T-cell (primary cell): ENCODE results near the gene KCNJ4. TPM values are rescaled to one million over a fixed set of nuclear protein-coding genes. Genes with fewer than 3 reads are reported as not detected.
A peak's percentile ranks its signal among the peaks of the same experiment; 100 is the strongest.

Source experiments
- ATAC-seq, 4 experiments: fragments of 200-7000 bp in 3 of 4; fragments of 150-1000 bp in 1 of 4; cut with Tn5 transposase; replicated peaks in 1 of 4; 1 replicate in 3 of 4; 2 replicates in 1 of 4; pipeline ENCODE4 v1.10.0; 2021; ENCODE audit warnings: moderate library complexity in 3 of 4, mild to moderate bottlenecking in 2 of 4, moderate number of reproducible peaks in 1 of 4
- CTCF ChIA-PET, 2 donors: fragments of 300-600 bp; sonication (Branson Sonifier 250); formaldehyde crosslinking; loops; one replicate each; lab custom pipeline; 2022; ENCODE audit warnings: antibody characterized with exemption in 2 of 2; lab: Charles Lee
- POLR2A ChIA-PET, 2 donors: fragments of 300-600 bp; sonication (Branson Sonifier 250); formaldehyde crosslinking; loops; one replicate each; lab custom pipeline; 2022; ENCODE audit warnings: antibody characterized with exemption in 2 of 2; lab: Charles Lee
- DNase-seq, 35 experiments: peaks; one replicate each; pipeline versions ENCODE4 v3.0.0 to v3.0.0-alpha.2; 2013 to 2023
- H3K27ac ChIP-seq: one replicate; pipeline ENCODE4 v1.5.1; 2013; ENCODE audit warnings: low read length
- H3K27me3 ChIP-seq, 2 experiments: replicated peaks in 1 of 2; 1 replicate in 1 of 2; 2 replicates in 1 of 2; pipeline versions ENCODE4 v1.6.1 to v1.7.0; 2013; ENCODE audit warnings: low read length in 1 of 2, mixed read lengths in 1 of 2; ENCODE audit not compliant: control insufficient read depth in 2 of 2, insufficient read depth in 2 of 2; ENCODE audit errors: extremely low read depth in 1 of 2
- H3K36me3 ChIP-seq, 2 donors: 1 replicate in 1 of 2; 2 replicates in 1 of 2; pipeline versions ENCODE4 v1.6.1 to v1.7.0; 2013; ENCODE audit warnings: low read length in 1 of 2; ENCODE audit not compliant: control insufficient read depth in 2 of 2, insufficient read depth in 1 of 2; ENCODE audit errors: extremely low read depth in 1 of 2
- H3K4me1 ChIP-seq, 2 experiments: 1 replicate in 1 of 2; 2 replicates in 1 of 2; pipeline versions ENCODE4 v1.6.1 to v1.7.0; 2013; ENCODE audit warnings: low read length in 2 of 2, mixed read lengths in 1 of 2; ENCODE audit not compliant: insufficient read depth in 2 of 2, control insufficient read depth in 1 of 2; ENCODE audit errors: extremely low read depth in 1 of 2
- H3K4me3 ChIP-seq, 2 donors: 1 replicate in 1 of 2; 2 replicates in 1 of 2; pipeline versions ENCODE4 v1.5.1 to v1.7.0; 2013; ENCODE audit warnings: mild to moderate bottlenecking in 2 of 2, low read length in 1 of 2, moderate library complexity in 1 of 2; ENCODE audit not compliant: control insufficient read depth in 1 of 2; ENCODE audit errors: extremely low read depth in 1 of 2
- H3K9me3 ChIP-seq: 2 replicates; pipeline ENCODE4 v1.7.0; 2013
- H3K27ac Mint-ChIP-seq, 2 donors: one replicate each; pipeline ENCODE4 v1.8.0; 2020 to 2021; ENCODE audit warnings: mild to moderate bottlenecking in 2 of 2, mixed read lengths in 2 of 2
- H3K27me3 Mint-ChIP-seq, 2 donors: one replicate each; pipeline ENCODE4 v1.8.0; 2021 to 2022; ENCODE audit warnings: mixed read lengths in 2 of 2
- H3K36me3 Mint-ChIP-seq: one replicate; pipeline ENCODE4 v1.8.0; 2021; ENCODE audit warnings: mixed read lengths
- H3K4me1 Mint-ChIP-seq, 3 donors: one replicate each; pipeline ENCODE4 v1.8.0; 2020 to 2022; ENCODE audit warnings: mixed read lengths in 3 of 3, mild to moderate bottlenecking in 1 of 3
- H3K4me3 Mint-ChIP-seq, 3 donors: one replicate each; pipeline ENCODE4 v1.8.0; 2020 to 2022; ENCODE audit warnings: mild to moderate bottlenecking in 3 of 3, mixed read lengths in 3 of 3, moderate library complexity in 3 of 3
- H3K9me3 Mint-ChIP-seq, 3 donors: one replicate each; pipeline ENCODE4 v1.8.0; 2020 to 2022; ENCODE audit warnings: mixed read lengths in 3 of 3
- WGBS: methylation state at CpG from one replicate; pipeline ENCODE4 v1.1.5; 2013; ENCODE audit warnings: missing lambda C conversion rate; ENCODE audit not compliant: insufficient coverage; 5-methylcytosine and 5-hydroxymethylcytosine counted together
- total RNA-seq, 35 experiments: library from RNA in 6 of 35; stranded (reverse) in 6 of 35; fragments of 120-200 nt in 1 of 35; gene quantifications; one replicate each; pipeline versions ENCODE4 v1.2.1 to v1.2.4 and lab custom pipeline; 2013 to 2026

KCNJ4 gene
- total RNA-seq, 5 donors from 2014 or later (not counting 1 experiment from before 2014, with no cell fraction given) = not detected

GRCh38 chr22:38456272-38456835, 1.4 kb upstream of the KCNJ4 start:
- Histone ChIP-seq H3K27ac (no peak overlapping the region), H3K36me3 (no peaks in the 10 kb centered on the region), H3K4me1 (peaks cover 5 to 17% of the 10 kb centered on the region in 2 experiments), H3K27me3 (peaks cover 11 to 89% of the 10 kb centered on the region in 2 experiments), H3K4me3 (peak overlapping the region in 1 of 2 donors; percentile 54), H3K9me3 (no peaks in the 10 kb centered on the region)
- Mint-ChIP-seq H3K9me3 (no peaks in the 10 kb centered on the region), H3K4me3 (peak overlapping the region; percentile 57 to 79 (median 72)), H3K36me3 (peaks cover 5% of the 10 kb centered on the region), H3K27ac (no peak overlapping the region), H3K27me3 (peaks cover 53 to 70% of the 10 kb centered on the region in 2 donors), H3K4me1 (peaks cover 15 to 18% (median 16%) of the 10 kb centered on the region in 3 donors)
- DNase-seq (no peak), ATAC-seq (no peak)
- WGBS = 64% methylated on average over 13 of the region's 17 CpGs
- ChIA-PET CTCF (no interaction called here), POLR2A (interaction anchor here in 1 of 2 donors (0.6 kb wide), 1 partner anchor 237 kb away, joined by 4 read pairs; no protein-coding TSS in a partner anchor)

- ATAC-seq = peak in 3 of 4 experiments; percentile 7 to 29 (median 12)
- H3K9me3 Mint-ChIP-seq = no peaks in the 10 kb centered on the region
- peaks cover 11 to 88% of the 10 kb centered on the region in 2 experiments for H3K27me3 ChIP-seq
- ChIA-PET CTCF (no interaction called here), POLR2A (interaction anchor here in 1 of 2 donors (0.6 kb wide), 1 partner anchor 237 kb away, joined by 4 read pairs; no protein-coding TSS in a partner anchor)
- peaks cover 5% of the 10 kb centered on the region for H3K36me3 Mint-ChIP-seq
- H3K4me1 Mint-ChIP-seq = peaks cover 15 to 18% (median 15%) of the 10 kb centered on the region in 3 donors
- no peak overlapping the region for H3K27ac ChIP-seq
- H3K9me3 ChIP-seq = no peaks in the 10 kb centered on the region
- no peaks in the 10 kb centered on the region for H3K36me3 ChIP-seq
- peak overlapping the region in 1 of 2 donors; percentile 54 for H3K4me3 ChIP-seq
- WGBS = under 1% methylated on average over 65 of the region's 90 CpGs
- no peak overlapping the region for H3K27ac Mint-ChIP-seq
- DNase-seq = peak in 7 of 35 experiments; percentile 11 to 35 (median 19)
- peak overlapping the region in 2 of 3 donors; percentile 57 to 79 for H3K4me3 Mint-ChIP-seq
- H3K4me1 ChIP-seq = peaks cover 5 to 14% of the 10 kb centered on the region in 2 experiments
- H3K27me3 Mint-ChIP-seq = peaks cover 53 to 70% of the 10 kb centered on the region in 2 donors
Observed at GRCh38 chr22:38455530-38456271, 702 bp upstream of the KCNJ4 start.

GRCh38 chr22:38454353-38455075, 485 bp downstream of the KCNJ4 start:
- H3K36me3 ChIP-seq = no peaks in the 10 kb centered on the region
- ChIA-PET POLR2A (no interaction called here), CTCF (no interaction called here)
- Mint-ChIP-seq H3K4me1 (peaks cover 13 to 18% (median 15%) of the 10 kb centered on the region in 3 donors), H3K9me3 (no peaks in the 10 kb centered on the region), H3K4me3 (peak overlapping the region; percentile 77 to 82 (median 78)), H3K36me3 (peaks cover 5% of the 10 kb centered on the region), H3K27me3 (peaks cover 48 to 76% of the 10 kb centered on the region in 2 donors), H3K27ac (no peak overlapping the region)
- H3K4me1 ChIP-seq = peaks cover 5 to 14% of the 10 kb centered on the region in 2 experiments
- H3K27ac ChIP-seq = no peak overlapping the region
- ATAC-seq (peak; percentile 33 to 65 (median 44)), DNase-seq (peak in 20 of 35 experiments; percentile 3 to 41 (median 16))
- WGBS = 2% methylated on average over 61 of the region's 67 CpGs
- H3K4me3 ChIP-seq = peak overlapping the region; percentile 19 to 83
- H3K27me3 ChIP-seq = peaks cover 8 to 88% of the 10 kb centered on the region in 2 experiments
- H3K9me3 ChIP-seq = no peaks in the 10 kb centered on the region

GRCh38 chr22:38453996-38454352, 1.0 kb downstream of the KCNJ4 start:
- Mint-ChIP-seq H3K9me3 (no peaks in the 10 kb centered on the region), H3K27me3 (peaks cover 43 to 73% of the 10 kb centered on the region in 2 donors), H3K4me1 (peaks cover 13 to 18% (median 15%) of the 10 kb centered on the region in 3 donors), H3K27ac (no peak overlapping the region), H3K36me3 (peaks cover 5% of the 10 kb centered on the region), H3K4me3 (peak overlapping the region; percentile 77 to 82 (median 78))
- Histone ChIP-seq H3K27ac (no peak overlapping the region), H3K9me3 (no peaks in the 10 kb centered on the region), H3K27me3 (peaks cover 8 to 88% of the 10 kb centered on the region in 2 experiments), H3K4me3 (peak overlapping the region in 1 of 2 donors; percentile 83), H3K36me3 (no peaks in the 10 kb centered on the region), H3K4me1 (peaks cover 5 to 14% of the 10 kb centered on the region in 2 experiments)
- DNase-seq (no peak), ATAC-seq (no peak)
- ChIA-PET POLR2A (no interaction called here), CTCF (no interaction called here)
- no CpG with 5 or more reads among the region's 3 CpGs for WGBS

GRCh38 chr22:38453066-38453672, 1.8 kb downstream of the KCNJ4 start:
- Histone ChIP-seq H3K27me3 (peaks cover 5 to 89% of the 10 kb centered on the region in 2 experiments), H3K36me3 (no peaks in the 10 kb centered on the region), H3K9me3 (no peaks in the 10 kb centered on the region), H3K4me1 (peaks cover 5 to 14% of the 10 kb centered on the region in 2 experiments), H3K27ac (no peak overlapping the region), H3K4me3 (no peak overlapping the region)
- DNase-seq (no peak), ATAC-seq (no peak)
- ChIA-PET CTCF (no interaction called here), POLR2A (no interaction called here)
- no peak overlapping the region for H3K4me3 Mint-ChIP-seq
- H3K9me3 Mint-ChIP-seq = no peaks in the 10 kb centered on the region
- peaks cover 13 to 18% (median 15%) of the 10 kb centered on the region in 3 donors for H3K4me1 Mint-ChIP-seq
- H3K27me3 Mint-ChIP-seq = peaks cover 36 to 68% of the 10 kb centered on the region in 2 donors
- 80% methylated on average over 5 of the region's 11 CpGs for WGBS
- peaks cover 5% of the 10 kb centered on the region for H3K36me3 Mint-ChIP-seq
- no peak overlapping the region for H3K27ac Mint-ChIP-seq
